GM12878 (cell line): Measurements from ENCODE around the gene ZNF3. TPM values are rescaled to one million over a fixed set of nuclear protein-coding genes. Genes with fewer than 3 reads are reported as not detected.
A peak's percentile ranks its signal among the peaks of the same experiment; 100 is the strongest.

Source experiments
- ASH2L ChIP-seq: fragments of 300-600, 200-600 bp; sonication (generic); IDR thresholded peaks from 2 replicates; pipeline ENCODE4 v1.6.1; 2017; ENCODE audit warnings: low read depth, mild to moderate bottlenecking, borderline replicate concordance
- CBFB ChIP-seq: IDR thresholded peaks from 2 replicates; pipeline ENCODE4 v1.6.1; 2016; ENCODE audit warnings: antibody characterized with exemption, low read depth
- CHD4 ChIP-seq: fragments of 200-600 bp; sonication (generic); IDR thresholded peaks from 2 replicates; pipeline ENCODE4 v1.6.1; 2016; ENCODE audit warnings: mild to moderate bottlenecking
- DPF2 ChIP-seq: fragments of 450-650 bp; IDR thresholded peaks from 2 replicates; pipeline ENCODE4 v1.6.1; 2017; ENCODE audit warnings: mild to moderate bottlenecking
- EGR1 ChIP-seq, 2 experiments: IDR thresholded peaks; 1 replicate in 1 of 2; 2 replicates in 1 of 2; pipeline ENCODE4 v1.6.1; 2011 to 2012; ENCODE audit warnings: low read depth in 2 of 2, low read length in 2 of 2, borderline replicate concordance in 1 of 2, mild to moderate bottlenecking in 1 of 2, moderate library complexity in 1 of 2
- IRF4 ChIP-seq: IDR thresholded peaks from 2 replicates; pipeline ENCODE4 v1.6.1; 2011; ENCODE audit warnings: low read depth, low read length
- MTA3 ChIP-seq: IDR thresholded peaks from 2 replicates; pipeline ENCODE4 v1.6.1; 2012; ENCODE audit warnings: low read length, inconsistent platforms, borderline replicate concordance
- NBN ChIP-seq: fragments of 450-650 bp; IDR thresholded peaks from 2 replicates; pipeline ENCODE4 v1.6.1; 2016
- NFYB ChIP-seq: IDR thresholded peaks from 2 replicates; pipeline ENCODE4 v1.6.1; 2011; ENCODE audit warnings: low read depth, mild to moderate bottlenecking, low read length, improper control_type of control experiment, moderate library complexity; ENCODE audit not compliant: insufficient read depth
- NR2C1 ChIP-seq: fragments of 450-650 bp; IDR thresholded peaks from 2 replicates; pipeline ENCODE4 v1.6.1; 2017; ENCODE audit warnings: antibody characterized with exemption, mild to moderate bottlenecking, moderate library complexity
- NR2F1 ChIP-seq: fragments of 450-650 bp; conservative IDR thresholded peaks from 2 replicates; pipeline ENCODE4 v1.6.1; 2017; ENCODE audit warnings: mild to moderate bottlenecking
- POLR2A ChIP-seq: IDR thresholded peaks from 2 replicates; pipeline ENCODE4 v1.6.1; 2011; ENCODE audit warnings: low read depth, mild to moderate bottlenecking, low read length
- RBBP5 ChIP-seq: fragments of 200-600 bp; sonication (generic); conservative IDR thresholded peaks from 2 replicates; pipeline ENCODE4 v1.6.1; 2016
- RELA ChIP-seq: fragments of 450-650 bp; IDR thresholded peaks from 2 replicates; pipeline ENCODE4 v1.8.0; 2014; ENCODE audit warnings: borderline replicate concordance; ENCODE audit not compliant: partially characterized antibody
- SUPT20H ChIP-seq: IDR thresholded peaks from 2 replicates; pipeline ENCODE4 v1.6.1; 2011; ENCODE audit warnings: low read depth, mild to moderate bottlenecking, low read length, moderate library complexity, borderline replicate concordance; ENCODE audit not compliant: control insufficient read depth
- YBX1 ChIP-seq: fragments of 450-650 bp; IDR thresholded peaks from 2 replicates; pipeline ENCODE4 v1.6.1; 2016; ENCODE audit warnings: antibody characterized with exemption
- ZNF207 ChIP-seq: fragments of 450-650 bp; IDR thresholded peaks from 2 replicates; pipeline ENCODE4 v1.6.1; 2014; ENCODE audit warnings: antibody characterized with exemption, mild to moderate bottlenecking, borderline replicate concordance
- ZNF24 ChIP-seq: fragments of 450-650 bp; IDR thresholded peaks from 2 replicates; pipeline ENCODE4 v1.6.1; 2017; ENCODE audit warnings: antibody characterized with exemption, mild to moderate bottlenecking
- polyA plus RNA-seq, 11 experiments: library from polyadenylated mRNA; depleted of rRNA in 4 of 11; unstranded in 6 of 11; stranded (reverse) in 5 of 11; fragments of >200 nt; fragmentation: Nextera tagmentation in 4 of 11; fragmentation: Illumina TruSeq in 1 of 11; extraction: Ambion mirVana in 4 of 11; extraction: Trizol in 1 of 11; gene quantifications; 1 replicate in 1 of 11; 2 replicates in 10 of 11; pipeline versions ENCODE4 v1.2.1 to v1.2.3, GENCODE V29; 2011 to 2016; ENCODE audit warnings: inconsistent platforms in 2 of 11, missing spikeins in 2 of 11, low read depth in 1 of 11
- total RNA-seq, 4 experiments: library from RNA; depleted of rRNA in 3 of 4; stranded (reverse); fragments of >200 nt in 3 of 4; fragmentation: Illumina TruSeq in 1 of 4; extraction: Trizol in 1 of 4; gene quantifications; 2 replicates each; pipeline versions ENCODE4 v1.2.1 to v1.2.3, GENCODE V29; 2013 to 2021
- TF ChIP-seq, protein P1 (sequence below): fragments of 450-650 bp; IDR thresholded peaks from 2 replicates; pipeline ENCODE4 v1.6.1; 2017; ENCODE audit warnings: mild to moderate bottlenecking
- TF ChIP-seq, protein P2 (sequence below), 3 experiments: IDR thresholded peaks in 2 of 3; conservative IDR thresholded peaks in 1 of 3; 2 replicates each; pipeline ENCODE4 v1.5.1; 2011; ENCODE audit warnings: low read depth in 3 of 3, low read length in 3 of 3, mild to moderate bottlenecking in 3 of 3, control low read depth in 2 of 3, moderate library complexity in 2 of 3, inconsistent platforms in 1 of 3, mixed read lengths in 1 of 3; ENCODE audit not compliant: control insufficient read depth in 2 of 3, insufficient read depth in 1 of 3; ENCODE audit errors: extremely low read depth in 1 of 3
- TF ChIP-seq, protein P3 (sequence below): fragments of 450-650 bp; conservative IDR thresholded peaks from 2 replicates; pipeline ENCODE4 v1.6.1; 2017; ENCODE audit warnings: mild to moderate bottlenecking, moderate library complexity

The ZNF3 gene
- total and polyA plus RNA-seq, 10 of the 15 experiments (the other 5 are each of a cell fraction or from before 2014, with no cell fraction given), result 17.2 to 37.4 (median 29.4) TPM

DNA sequence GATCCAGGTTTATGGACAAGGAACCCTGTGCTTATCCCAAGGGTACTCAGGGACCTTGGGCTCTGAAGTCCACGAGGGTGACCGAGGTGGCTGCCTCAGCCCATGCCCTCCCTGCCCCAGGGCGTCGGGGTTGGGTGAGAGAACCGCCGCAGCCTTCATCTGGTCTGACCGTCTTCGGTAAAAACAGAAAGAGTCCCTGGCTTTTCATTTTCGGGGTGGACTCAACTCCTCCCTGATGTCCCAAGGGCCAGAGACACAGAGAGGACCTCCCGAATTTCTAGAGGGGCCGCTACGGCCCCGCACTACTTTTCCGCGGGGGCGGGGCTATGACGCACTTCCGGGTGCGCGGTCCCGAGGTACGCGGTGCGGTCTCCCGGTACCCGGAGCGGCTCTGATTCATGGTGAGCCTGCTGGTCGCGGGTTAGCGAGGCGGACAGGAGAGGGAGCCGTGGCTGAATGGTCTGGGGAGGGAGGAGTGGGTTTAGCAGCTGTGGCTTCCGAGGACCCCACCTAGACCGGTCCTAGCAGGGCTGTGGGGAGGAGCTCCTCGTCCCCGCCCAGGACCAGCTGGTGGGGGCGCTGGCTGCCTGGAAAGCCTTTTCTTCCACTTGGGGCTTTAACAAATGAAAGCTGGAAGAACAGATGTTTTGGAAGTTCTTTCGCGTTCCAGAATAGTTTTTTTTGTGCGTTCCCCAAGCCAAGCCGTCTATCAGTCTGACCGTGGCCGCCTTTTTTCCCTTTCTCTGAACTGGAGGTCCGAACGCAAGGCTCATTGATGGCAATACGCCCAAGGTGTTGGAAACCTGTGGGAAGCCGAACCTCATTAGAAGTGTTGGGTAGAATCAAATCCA is 31.9 kb downstream of the ZNF3 start, which contains the start of gene ZSCAN21 (continued):
- no peak for TF ChIP-seq DPF2
- TF ChIP-seq, protein P1, sequence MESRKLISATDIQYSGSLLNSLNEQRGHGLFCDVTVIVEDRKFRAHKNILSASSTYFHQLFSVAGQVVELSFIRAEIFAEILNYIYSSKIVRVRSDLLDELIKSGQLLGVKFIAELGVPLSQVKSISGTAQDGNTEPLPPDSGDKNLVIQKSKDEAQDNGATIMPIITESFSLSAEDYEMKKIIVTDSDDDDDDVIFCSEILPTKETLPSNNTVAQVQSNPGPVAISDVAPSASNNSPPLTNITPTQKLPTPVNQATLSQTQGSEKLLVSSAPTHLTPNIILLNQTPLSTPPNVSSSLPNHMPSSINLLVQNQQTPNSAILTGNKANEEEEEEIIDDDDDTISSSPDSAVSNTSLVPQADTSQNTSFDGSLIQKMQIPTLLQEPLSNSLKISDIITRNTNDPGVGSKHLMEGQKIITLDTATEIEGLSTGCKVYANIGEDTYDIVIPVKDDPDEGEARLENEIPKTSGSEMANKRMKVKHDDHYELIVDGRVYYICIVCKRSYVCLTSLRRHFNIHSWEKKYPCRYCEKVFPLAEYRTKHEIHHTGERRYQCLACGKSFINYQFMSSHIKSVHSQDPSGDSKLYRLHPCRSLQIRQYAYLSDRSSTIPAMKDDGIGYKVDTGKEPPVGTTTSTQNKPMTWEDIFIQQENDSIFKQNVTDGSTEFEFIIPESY, result no peak
- TF ChIP-seq RELA, result peak; percentile 55
- no peak for TF ChIP-seq CHD4
- TF ChIP-seq, protein P2, sequence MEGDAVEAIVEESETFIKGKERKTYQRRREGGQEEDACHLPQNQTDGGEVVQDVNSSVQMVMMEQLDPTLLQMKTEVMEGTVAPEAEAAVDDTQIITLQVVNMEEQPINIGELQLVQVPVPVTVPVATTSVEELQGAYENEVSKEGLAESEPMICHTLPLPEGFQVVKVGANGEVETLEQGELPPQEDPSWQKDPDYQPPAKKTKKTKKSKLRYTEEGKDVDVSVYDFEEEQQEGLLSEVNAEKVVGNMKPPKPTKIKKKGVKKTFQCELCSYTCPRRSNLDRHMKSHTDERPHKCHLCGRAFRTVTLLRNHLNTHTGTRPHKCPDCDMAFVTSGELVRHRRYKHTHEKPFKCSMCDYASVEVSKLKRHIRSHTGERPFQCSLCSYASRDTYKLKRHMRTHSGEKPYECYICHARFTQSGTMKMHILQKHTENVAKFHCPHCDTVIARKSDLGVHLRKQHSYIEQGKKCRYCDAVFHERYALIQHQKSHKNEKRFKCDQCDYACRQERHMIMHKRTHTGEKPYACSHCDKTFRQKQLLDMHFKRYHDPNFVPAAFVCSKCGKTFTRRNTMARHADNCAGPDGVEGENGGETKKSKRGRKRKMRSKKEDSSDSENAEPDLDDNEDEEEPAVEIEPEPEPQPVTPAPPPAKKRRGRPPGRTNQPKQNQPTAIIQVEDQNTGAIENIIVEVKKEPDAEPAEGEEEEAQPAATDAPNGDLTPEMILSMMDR (IDR thresholded peaks at IDR 0.05 in 2 of 3, conservative IDR thresholded peaks at IDR 0.05 in 1 of 3; ENCODE audit: control insufficient read depth in 2 of 3, extremely low read depth in 1 of 3, insufficient read depth in 1 of 3, low read depth in 3 of 3, low read length in 3 of 3), result peak in 2 of 3 experiments; percentile 15; a peak in 2 of 6 replicates
- TF ChIP-seq EGR1 (IDR thresholded peaks at IDR 0.05; ENCODE audit: borderline replicate concordance in 1 of 2, low read depth in 2 of 2, low read length in 2 of 2), result peak in 1 of 2 experiments; percentile 82; a peak in 2 of 3 replicates
- TF ChIP-seq MTA3, result no peak
- TF ChIP-seq NR2F1, result no peak
- TF ChIP-seq YBX1, result no peak
- peak; percentile 62; the same call in 1 of the 2 replicates for TF ChIP-seq ZNF207
- TF ChIP-seq NR2C1, result peak; percentile 69
- TF ChIP-seq, protein P3, sequence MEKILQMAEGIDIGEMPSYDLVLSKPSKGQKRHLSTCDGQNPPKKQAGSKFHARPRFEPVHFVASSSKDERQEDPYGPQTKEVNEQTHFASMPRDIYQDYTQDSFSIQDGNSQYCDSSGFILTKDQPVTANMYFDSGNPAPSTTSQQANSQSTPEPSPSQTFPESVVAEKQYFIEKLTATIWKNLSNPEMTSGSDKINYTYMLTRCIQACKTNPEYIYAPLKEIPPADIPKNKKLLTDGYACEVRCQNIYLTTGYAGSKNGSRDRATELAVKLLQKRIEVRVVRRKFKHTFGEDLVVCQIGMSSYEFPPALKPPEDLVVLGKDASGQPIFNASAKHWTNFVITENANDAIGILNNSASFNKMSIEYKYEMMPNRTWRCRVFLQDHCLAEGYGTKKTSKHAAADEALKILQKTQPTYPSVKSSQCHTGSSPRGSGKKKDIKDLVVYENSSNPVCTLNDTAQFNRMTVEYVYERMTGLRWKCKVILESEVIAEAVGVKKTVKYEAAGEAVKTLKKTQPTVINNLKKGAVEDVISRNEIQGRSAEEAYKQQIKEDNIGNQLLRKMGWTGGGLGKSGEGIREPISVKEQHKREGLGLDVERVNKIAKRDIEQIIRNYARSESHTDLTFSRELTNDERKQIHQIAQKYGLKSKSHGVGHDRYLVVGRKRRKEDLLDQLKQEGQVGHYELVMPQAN, result peak; percentile 89
- peak; percentile 91; the same call in 1 of the 2 replicates for TF ChIP-seq ASH2L
- TF ChIP-seq NFYB, result no peak
- TF ChIP-seq ZNF24, result no peak
- peak; percentile 64; the same call in 1 of the 2 replicates for TF ChIP-seq CBFB
- TF ChIP-seq POLR2A, result peak; percentile 95
- TF ChIP-seq SUPT20H, result no peak
- TF ChIP-seq RBBP5, result no peak
- TF ChIP-seq NBN, result peak; percentile 86; the same call in 1 of the 2 replicates
- 0 out of 2 replicates have a peak, but pooled peaks have one; percentile 54 for TF ChIP-seq IRF4
